ENCODE results near the gene DLG2.

DLG2 gene

DNA sequence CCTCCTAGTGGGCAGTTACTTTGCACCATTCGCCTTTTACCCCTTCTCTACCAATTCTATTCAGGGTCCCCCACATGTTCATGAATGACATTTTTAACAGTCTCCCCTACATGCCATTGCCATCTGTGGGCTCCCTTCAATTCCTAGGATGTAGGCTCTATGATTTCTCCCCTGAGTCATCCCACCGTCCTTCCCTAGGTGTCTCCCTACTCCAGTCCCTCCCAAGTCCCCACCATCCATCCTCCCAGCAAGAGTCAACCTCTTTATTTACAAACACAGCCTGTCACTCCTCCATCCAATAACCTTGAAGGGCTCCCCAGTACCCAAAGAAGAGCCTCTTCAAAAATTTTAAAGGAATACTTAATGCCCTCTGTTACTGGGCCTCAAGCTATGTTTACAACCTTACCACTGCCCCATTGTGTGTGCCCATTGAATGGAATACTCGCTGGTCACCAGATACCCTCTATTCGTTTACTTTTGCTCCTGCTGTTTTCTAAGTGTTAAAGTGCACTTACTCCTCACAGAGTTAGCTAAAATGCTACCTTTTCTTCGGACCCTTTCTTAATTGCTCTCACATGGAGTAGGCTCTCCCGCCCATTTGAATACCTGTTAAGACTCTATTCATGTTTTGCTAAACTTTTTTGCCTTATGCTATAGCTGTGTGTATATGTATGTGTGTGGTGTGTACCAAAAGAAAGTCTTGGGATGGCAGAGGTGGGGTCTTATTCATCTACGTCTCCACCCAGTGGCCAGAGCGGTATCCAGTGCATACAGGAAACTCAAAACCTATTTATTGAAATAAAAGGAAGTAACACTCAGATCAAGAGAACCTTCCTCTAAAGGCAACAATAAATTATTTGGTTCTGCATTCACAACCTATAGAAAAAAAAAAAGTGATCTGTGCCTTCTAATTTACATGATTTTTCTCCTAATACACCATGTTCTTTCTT, 2105.2 kb downstream of the DLG2 start:
- DNase-seq (ENCODE audit: low spot score): no peak

DNA sequence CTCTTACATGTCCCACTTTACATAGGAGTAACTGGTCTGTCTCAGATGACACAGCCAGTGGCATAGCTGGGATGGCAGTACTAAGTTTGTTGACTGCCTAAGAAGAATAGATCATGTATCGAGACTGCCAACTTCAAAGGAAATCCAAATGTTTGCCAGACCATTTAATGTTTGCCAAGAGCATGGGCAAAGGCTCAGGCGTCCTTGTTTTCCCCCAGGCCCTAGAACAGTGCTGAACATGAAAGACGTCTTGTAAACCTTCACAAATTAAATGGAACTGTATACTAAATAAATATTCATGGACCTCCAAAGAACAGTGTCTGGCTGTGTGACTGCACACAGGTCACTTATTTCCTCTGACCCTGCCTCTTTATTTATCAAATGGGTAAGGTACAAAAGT, 2106.3 kb downstream of the DLG2 start:
- no peak for DNase-seq (ENCODE audit: low spot score)

DNA sequence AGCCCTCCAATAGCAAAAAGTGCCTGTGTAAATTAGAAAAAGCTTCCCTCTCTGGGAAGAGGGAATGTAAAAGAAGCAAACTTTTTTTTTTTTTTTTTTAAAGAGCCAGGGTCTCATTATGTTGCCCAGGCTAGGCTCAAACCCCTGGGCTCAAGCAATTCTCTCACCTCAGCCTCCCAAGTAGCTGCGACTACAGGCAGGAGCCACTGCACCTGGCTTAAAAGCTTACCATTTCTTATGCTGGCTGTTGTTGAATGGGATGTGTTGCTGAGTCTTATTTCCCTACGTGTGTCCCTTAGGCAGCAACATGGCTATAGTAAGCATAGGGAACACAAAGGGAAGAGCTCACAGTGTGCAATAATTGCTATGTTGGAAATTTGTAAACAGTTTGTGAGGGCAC, 2115.5 kb downstream of the DLG2 start:
- DNase-seq (ENCODE audit: low spot score): no peak

DNA sequence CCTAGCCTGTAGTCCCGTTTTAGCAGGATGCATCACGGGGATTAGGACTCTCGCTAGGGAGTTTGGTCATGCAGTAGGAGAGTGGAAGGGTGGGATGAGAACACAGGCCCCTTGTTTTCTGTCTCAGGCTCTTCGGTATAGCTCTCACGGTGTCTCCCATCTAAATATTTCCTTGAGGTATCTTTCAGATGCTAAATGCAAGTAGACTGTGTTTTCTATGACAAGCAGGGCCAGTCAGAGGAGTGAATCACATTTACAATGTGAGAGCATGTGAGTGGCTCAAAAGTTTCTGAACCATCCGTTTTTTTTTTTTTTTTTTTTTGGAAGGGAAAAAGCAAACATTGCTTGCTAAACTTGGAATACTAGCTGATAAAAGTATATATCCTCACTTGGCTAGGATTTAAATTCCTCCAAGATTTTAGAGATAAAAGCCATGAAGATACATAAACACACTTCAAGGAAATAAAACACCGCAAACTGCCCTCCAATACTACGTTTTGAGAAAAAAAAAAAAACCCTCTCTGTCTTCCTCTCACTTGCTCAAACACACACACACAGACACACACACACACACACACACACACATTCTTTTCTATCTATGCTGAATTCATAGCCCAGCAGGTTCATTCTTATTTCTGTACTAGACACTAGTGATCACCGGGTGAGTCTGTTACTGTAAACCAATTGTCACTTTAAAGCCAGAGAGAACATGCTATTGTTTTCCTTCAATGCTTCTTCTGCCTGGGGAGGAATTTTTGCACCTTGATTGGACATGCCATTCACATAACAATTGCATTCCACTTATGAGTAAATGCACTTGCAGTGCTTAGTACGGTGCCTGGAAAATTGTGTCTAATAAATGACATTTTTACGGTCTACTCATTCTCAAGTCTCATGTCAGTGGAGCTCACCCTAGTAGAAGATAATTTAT, 2116.3 kb downstream of the DLG2 start:
- DNase-seq (ENCODE audit: low spot score): no peak

DNA sequence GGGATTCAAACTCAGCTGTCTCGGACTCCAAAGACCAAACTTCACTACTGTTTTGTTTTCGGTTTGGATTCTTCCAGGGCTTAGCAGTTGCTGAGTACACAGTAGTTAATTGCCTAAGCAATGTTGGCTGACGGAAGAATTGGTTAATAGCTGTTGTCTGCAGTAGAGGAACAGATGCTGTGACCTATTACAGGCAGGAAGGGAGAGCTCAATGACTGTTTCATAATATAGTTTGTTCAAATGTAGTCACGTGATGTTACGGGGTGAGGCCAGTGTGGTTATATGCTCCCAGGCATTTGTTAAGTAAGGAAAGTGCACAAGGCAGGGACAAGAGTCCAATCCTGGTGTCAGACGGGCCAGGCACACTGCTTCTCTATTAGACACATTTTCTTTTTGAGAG, 2118.3 kb downstream of the DLG2 start:
- DNase-seq (ENCODE audit: low spot score): no peak

DNA sequence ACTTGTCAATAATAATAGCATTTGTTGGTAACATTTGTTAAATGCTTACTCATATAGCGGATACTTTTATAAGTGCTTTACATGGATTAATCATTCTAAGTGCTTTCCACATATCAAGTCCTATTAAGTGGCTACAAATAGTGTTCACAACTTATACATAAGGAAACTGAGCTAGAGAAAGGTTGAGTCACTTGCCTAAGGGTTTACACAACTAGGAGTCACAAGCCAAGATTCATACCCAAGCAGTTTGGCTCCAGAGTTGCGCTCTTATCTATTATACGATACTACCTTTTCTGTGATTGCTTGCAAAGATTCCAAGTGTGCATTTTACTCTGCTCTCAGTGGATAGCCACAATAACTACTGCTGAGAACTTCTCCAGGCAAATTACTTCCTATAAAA, 2125.1 kb downstream of the DLG2 start:
- DNase-seq (ENCODE audit: low spot score): no peak

DNA sequence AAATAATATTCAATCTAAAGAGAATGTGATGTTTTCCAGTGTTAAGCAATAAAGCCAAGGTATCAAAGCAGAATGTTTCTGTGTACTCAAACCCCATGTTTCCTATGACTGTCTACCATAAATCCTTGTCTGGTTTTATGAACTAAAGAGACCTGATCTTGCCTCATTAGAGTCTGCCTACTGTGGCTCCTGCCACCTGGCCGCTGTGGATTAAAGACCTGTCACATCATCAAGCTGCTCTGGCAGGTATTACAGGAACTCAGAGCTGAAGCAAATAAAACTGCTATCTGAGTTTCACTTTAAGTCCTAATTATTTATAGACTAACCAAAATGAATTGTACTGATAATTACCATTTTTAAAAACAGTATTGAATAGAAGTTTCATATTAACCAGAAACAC, 2133.2 kb downstream of the DLG2 start:
- no peak for DNase-seq (ENCODE audit: low spot score)

DNA sequence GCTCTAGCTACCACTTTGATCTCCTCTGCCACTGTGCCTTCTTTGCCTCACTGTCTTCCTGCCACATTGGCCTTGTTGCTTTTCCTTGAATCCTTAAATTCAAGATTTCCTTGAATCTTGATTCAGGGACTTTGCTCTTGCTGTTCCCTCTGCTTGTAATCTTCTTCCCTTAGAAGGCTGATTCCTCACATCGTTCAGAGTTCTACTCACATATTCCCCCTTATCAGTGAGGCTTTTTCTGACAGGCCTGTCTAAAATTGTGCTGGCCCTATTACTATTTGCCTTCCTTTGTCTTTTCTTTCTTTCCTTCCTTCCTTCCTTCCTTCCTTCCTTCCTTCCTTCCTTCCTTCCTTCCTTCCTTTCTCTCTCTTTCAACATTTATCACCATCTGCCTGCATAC, 2134.1 kb downstream of the DLG2 start:
- no peak for DNase-seq (ENCODE audit: low spot score)

DNA sequence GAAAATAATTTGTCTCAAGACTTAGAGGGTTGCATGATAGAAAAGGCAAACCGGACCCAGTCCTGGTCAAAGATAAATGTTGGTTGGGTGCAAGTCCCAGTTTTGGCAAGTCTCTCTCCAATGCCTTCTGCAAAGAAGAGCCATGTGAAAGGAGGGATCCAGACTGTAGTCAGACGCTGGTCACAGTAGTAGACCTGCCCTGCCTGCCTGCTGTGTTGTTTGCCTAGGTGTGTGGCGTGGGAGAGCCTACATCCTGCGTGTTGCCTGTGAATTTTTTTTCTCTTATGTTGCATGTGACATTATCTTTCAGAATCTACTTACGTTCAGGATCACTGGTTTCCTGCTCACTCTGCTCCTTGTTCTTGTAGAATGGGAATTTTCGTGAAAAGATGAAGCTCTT, 2143.3 kb downstream of the DLG2 start:
- DNase-seq (ENCODE audit: low spot score): no peak

DNA sequence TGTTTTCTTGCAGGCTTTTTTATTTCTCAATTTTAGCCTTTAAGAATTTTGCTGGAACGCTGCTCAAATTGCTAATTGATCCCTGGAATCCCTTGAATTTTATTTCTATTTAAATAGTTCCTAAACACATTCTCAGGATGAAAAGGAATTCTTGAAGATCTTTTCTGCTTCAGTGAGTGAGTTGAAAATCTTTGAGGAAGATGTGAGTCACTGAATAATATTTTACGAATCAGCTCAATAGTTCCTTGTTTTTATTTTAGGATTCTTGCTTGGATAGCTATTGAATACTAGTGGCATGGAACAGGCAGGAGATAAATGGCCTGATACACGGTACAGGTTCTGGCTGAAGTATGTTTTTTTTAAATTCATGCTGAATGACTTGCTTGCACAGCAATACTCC, 2146.3 kb downstream of the DLG2 start:
- no peak for DNase-seq (ENCODE audit: low spot score)

DNA sequence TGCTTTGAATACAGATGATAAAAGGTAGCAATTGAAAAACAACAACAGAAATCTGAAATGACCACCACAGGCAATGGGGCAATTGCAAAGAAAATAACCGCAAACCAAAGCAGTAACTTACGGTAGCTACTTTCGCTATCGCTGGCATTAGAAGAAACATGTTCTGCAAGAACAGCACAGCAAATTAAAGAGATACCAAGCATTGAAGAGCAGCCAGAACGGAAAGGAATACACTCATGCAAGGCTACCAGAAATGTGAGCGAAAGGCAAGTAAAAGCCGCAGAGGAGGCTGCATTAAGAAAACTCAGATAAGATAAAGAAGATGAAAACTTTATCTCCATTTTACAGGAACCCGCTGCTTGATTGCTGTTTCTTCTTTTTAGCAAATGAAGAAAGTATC, 2146.9 kb downstream of the DLG2 start:
- DNase-seq (ENCODE audit: low spot score): no peak

DNA sequence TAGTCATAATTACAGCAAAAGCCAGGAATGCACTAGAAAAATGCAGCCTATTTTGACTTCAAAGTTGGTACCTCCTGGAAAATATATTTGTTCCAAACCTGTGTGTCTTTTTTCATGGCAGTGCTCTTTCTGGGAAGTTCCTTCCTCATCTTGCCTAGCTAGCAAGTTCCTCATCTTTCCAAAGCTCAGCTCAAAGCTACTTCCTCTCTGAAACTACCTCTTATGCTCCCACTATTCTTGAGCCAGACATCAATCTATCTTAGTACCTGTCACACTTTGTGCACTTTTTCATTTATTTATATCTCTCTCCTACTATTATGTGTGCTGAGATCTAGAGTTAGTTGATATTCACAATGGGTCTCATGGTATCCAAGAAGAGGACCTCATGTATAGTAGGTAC, 2149.4 kb downstream of the DLG2 start:
- no peak for DNase-seq (ENCODE audit: low spot score)

DNA sequence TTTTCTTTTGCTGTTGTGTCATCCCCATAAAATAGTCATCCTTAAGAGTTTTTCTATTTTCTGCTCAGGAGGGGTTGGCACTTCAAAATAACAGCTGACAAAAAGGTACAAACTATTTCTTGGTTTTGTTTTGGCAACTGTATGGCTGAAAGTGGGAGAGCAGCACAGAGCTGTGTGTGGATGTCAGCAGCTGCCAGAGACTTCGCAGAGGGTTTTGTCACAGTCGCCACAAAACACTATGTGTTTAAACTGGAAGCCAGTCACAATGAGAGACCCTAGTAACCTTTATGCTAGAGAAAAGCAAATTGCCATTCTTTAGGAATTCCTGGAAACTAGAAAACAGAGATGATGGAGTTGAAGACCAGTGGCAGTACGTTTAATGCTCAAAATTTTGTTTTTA, 2151.4 kb downstream of the DLG2 start:
- no peak for DNase-seq (ENCODE audit: low spot score)

DNA sequence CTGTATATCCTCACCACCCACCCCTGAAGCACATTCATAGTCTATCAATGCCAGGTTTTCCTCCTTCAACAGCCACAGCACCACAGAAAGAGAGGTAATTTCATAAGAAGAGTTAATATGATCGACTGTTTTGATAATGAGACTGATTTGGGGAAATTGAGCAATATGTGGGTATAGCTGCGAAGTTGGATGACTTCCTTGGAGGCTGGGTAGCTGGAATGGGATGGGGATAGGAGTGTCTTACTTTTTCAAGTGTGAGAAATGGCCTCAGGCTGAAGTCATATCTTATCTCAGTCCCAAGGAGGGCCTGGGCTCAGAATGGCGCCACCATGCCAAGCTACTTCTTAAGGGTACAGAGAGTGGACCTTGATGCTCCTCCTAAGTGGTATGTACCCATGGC, 2153.4 kb downstream of the DLG2 start:
- no peak for DNase-seq (ENCODE audit: low spot score)

DNA sequence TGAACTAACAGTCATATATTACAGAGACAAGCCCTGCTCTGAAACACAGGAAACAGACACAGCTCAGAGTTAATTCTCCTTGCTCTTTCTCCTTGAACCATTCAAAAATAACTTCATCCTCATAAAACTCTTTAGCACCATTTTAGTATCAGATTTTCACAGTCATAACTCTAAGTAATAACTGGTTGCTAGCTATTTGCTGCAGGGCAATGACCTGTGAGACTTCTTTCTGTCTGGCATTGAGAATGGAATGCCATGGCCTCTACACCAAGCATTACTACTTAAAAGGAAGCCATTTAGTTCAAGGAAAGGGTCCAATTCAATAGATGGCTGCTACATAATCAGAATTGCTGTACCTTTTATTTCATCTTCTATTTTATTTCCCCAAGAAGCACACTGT, 2154.3 kb downstream of the DLG2 start:
- DNase-seq (ENCODE audit: low spot score): no peak

DNA sequence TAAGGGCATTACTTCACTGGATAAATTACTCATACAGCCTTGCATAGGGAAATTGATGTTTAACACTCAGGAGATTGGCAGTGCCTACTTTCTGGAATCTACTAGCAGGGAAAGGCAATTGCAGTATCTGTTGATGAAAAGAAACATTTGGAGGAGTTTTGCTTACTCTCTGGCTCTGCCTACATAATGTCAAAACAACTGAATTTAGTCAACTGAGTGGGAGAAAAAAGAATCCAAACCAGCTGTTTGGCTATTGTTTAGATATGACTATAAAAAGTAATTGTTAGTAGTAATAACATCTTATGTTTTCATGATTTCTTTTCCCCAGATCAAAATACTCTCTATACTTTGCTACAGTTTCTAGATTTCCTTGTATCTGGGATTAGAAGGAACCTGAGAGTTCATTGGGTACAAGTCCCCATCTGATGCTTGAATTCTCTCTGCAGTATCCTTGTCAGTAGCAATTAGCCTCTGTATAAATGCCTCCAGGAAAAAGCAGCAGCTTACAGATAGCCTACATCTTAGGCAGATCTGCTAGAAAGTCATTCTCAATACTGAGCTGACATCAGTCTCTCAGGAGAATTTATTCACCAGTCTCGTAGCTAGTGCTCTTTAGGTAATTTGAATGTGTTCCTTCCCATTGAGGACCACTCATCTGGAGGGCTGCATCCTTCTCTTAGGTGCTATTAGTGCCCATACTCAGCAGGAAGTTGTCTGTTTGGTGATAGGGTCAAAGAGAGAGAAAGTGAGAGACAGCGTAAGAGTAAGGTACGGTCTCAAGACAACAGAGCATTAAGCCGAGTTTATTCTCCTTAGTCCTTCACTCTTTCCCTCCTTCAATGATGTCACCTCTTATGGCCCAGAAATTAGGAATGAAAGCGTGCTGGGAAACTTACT, 2155.1 kb downstream of the DLG2 start:
- no peak for DNase-seq (ENCODE audit: low spot score)

DNA sequence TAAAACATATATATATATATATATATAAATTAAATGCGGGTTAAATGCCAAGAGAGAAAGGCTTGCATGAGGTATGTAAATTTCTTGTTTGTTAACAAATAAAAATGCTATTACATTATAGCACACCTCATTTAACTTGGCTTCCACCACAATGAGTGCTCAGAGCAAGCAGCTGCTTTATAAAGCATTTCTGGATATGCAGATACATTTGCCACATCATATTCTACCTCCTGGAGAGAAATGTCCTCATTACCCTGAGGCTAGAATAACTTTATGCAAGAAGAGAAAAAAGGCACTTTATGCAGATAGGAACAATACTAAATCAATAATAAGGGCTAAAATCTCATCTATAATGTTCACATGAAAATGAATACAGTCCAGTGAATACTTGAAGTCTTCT, 2159.3 kb downstream of the DLG2 start:
- no peak for DNase-seq (ENCODE audit: low spot score)

DNA sequence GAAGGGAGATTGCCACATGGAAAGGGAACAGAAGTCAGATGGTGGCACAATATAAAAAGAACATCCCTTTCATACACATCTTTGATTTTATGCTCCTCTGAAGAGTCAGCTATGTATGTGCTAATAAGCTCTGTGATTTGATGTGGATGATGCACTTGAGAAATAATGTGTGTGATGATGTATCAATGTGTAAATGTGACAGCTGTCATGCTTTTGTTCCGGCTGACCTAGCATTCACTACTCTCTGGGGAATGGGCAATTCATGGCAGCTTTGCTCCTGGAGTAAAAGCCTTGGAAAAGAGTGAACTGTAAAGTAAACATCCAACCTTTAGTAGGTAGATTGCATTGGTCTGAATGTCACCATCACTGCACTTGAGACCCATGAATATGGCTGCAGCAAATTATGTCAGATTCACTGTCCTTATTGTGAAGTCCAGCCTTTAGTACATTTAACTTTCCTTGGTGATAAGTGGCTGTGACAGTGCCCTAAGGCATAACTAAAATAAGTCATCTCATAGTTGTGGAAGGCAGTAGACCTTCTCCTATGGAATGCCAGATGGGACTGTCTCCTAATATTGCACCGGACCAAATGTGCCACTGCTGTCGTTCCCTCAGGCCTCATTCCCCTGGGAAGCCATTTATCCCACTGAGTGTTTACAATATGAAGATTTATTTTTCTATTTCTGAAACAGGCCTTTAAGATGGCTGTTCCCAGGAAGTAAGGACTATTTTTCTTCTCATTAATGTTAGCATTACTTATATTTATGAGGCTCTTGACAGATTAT, 2162.8 kb downstream of the DLG2 start:
- DNase-seq (ENCODE audit: low spot score): no peak

DNA sequence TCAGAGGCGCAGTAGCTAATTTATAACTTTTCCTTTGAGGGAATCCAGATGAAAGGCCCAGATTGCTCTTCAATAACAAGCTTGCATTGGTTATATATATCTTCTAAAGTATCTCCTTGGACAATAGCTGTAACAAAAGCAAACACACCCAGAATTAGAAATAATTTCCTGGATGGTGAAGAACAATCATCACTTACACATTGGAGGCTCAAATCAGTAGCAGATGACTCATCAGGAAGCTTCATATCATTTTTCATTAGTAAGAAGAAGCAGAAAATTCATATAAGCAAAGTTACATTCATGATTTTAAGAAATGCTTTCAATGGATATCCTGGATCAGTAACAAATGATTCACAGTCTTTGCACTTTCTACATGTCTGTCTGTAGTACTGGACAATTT, 2167.3 kb downstream of the DLG2 start:
- DNase-seq (ENCODE audit: low spot score): no peak

DNA sequence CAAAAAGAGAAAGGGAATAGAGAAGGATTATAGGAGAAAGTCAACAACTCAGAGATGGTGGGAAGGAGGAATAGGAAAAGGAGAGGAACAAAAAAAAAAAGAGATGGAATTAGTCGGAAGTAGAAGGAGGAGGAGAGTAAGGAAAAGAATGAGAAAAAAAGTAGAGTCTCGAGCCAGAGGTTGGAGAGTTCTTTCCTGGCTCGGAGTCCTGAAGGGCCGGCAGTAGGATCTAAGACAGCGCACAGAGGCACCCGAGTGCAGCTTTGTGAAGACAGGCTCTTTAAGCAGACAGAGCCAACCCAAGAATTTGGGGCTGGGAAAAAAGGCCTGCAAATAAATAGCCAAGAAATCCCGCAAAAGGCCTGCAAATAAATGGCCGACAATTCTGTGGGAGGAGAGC, 2170.6 kb downstream of the DLG2 start:
- DNase-seq (ENCODE audit: low spot score): no peak

DNA sequence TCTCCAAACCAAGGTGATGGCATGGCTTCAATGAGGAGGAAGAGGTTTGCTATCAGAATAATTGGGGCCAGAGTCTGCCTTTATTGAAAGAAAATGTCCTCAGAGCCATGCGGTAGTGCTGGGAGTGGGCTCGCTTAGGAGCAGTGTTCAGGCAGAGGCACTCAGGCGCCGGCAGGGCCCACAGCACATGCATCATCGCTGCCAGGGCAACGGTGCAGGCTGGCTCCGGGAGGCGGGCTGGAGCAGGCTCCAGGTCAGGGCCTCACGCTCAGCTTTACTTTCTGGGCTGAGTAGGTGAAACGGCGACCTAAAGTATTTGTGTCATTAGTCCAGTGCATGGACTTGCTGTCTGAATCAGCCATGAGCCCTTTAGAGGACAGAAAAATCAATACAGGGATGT, 2171.1 kb downstream of the DLG2 start:
- no peak for DNase-seq (ENCODE audit: low spot score)

Measured in germinal center (tissue), 1 donor.